ENCODE measurements around the gene AP1S3. TPM values are rescaled to one million over a fixed set of nuclear protein-coding genes. Genes with fewer than 3 reads are reported as not detected.

AP1S3 gene
- total RNA-seq, 2 donors from 2014 or later, result 2.2 to 3.5 TPM

GRCh38 chr2:223868005-223868404, 30.6 kb upstream of the AP1S3 start:
- DNase-seq (ENCODE audit: low spot score), result no peak
- Histone ChIP-seq H3K4me3 (no peak overlapping the region), H3K4me1 (no peaks in the 10 kb centered on the region), H3K36me3 (peaks cover 9% of the 10 kb centered on the region), H3K27me3 (no peaks in the 10 kb centered on the region), H3K9me3 (no peaks in the 10 kb centered on the region), H3K27ac (no peak overlapping the region)
- TF ChIP-seq, protein P1, sequence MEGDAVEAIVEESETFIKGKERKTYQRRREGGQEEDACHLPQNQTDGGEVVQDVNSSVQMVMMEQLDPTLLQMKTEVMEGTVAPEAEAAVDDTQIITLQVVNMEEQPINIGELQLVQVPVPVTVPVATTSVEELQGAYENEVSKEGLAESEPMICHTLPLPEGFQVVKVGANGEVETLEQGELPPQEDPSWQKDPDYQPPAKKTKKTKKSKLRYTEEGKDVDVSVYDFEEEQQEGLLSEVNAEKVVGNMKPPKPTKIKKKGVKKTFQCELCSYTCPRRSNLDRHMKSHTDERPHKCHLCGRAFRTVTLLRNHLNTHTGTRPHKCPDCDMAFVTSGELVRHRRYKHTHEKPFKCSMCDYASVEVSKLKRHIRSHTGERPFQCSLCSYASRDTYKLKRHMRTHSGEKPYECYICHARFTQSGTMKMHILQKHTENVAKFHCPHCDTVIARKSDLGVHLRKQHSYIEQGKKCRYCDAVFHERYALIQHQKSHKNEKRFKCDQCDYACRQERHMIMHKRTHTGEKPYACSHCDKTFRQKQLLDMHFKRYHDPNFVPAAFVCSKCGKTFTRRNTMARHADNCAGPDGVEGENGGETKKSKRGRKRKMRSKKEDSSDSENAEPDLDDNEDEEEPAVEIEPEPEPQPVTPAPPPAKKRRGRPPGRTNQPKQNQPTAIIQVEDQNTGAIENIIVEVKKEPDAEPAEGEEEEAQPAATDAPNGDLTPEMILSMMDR (IDR thresholded peaks at IDR 0.05), result no peak

GRCh38 chr2:223865907-223866508, 28.6 kb upstream of the AP1S3 start:
- Histone ChIP-seq H3K27me3 (no peaks in the 10 kb centered on the region), H3K27ac (no peak overlapping the region), H3K4me3 (no peak overlapping the region), H3K36me3 (no peaks in the 10 kb centered on the region), H3K9me3 (no peaks in the 10 kb centered on the region), H3K4me1 (no peaks in the 10 kb centered on the region)
- TF ChIP-seq, protein P1 (IDR thresholded peaks at IDR 0.05), result no peak
- no peak for DNase-seq (ENCODE audit: low spot score)

GRCh38 chr2:223865124-223865523, 27.7 kb upstream of the AP1S3 start:
- Histone ChIP-seq H3K4me3 (no peak overlapping the region), H3K4me1 (no peaks in the 10 kb centered on the region), H3K36me3 (no peaks in the 10 kb centered on the region), H3K27me3 (no peaks in the 10 kb centered on the region), H3K27ac (no peak overlapping the region), H3K9me3 (no peaks in the 10 kb centered on the region)
- TF ChIP-seq, protein P1 (IDR thresholded peaks at IDR 0.05), result no peak
- DNase-seq (ENCODE audit: low spot score), result no peak

- TF ChIP-seq, protein P1 (IDR thresholded peaks at IDR 0.05), result no peak
- H3K4me1 ChIP-seq, result no peaks in the 10 kb centered on the region
- H3K36me3 ChIP-seq, result no peaks in the 10 kb centered on the region
- no peak overlapping the region for H3K4me3 ChIP-seq
- H3K27me3 ChIP-seq, result no peaks in the 10 kb centered on the region
- DNase-seq (ENCODE audit: low spot score), result no peak
- H3K27ac ChIP-seq, result no peak overlapping the region
- H3K9me3 ChIP-seq, result no peaks in the 10 kb centered on the region
These were observed 26.1 kb upstream of the AP1S3 start for GRCh38 chr2:223863491-223863890.

GRCh38 chr2:223860809-223861738, 23.7 kb upstream of the AP1S3 start:
- Histone ChIP-seq H3K36me3 (no peaks in the 10 kb centered on the region), H3K27ac (no peak overlapping the region), H3K27me3 (no peaks in the 10 kb centered on the region), H3K4me1 (no peaks in the 10 kb centered on the region), H3K9me3 (no peaks in the 10 kb centered on the region), H3K4me3 (no peak overlapping the region)
- TF ChIP-seq, protein P1 (IDR thresholded peaks at IDR 0.05), result no peak
- DNase-seq (ENCODE audit: low spot score), result no peak
